HCT116 (cell line): Measurements from ENCODE around the gene GNG12.

ENCODE experiments used
- EZH2 ChIP-seq: fragments of 200-600 bp; sonication (generic); IDR thresholded peaks from 2 replicates; pipeline ENCODE4 v1.6.1; 2017; ENCODE audit warnings: antibody characterized with exemption, mixed run types
- EZH2phosphoT487 ChIP-seq: fragments of 200-600 bp; IDR thresholded peaks from 2 replicates; pipeline ENCODE4 v1.6.1; 2018; ENCODE audit warnings: antibody characterized with exemption, borderline replicate concordance
- FOSL1 ChIP-seq: IDR thresholded peaks from 2 replicates; pipeline ENCODE4 v1.6.1; 2012; ENCODE audit warnings: low read depth
- MAX ChIP-seq: IDR thresholded peaks from 2 replicates; pipeline ENCODE4 v1.6.1; 2012
- POLR2A ChIP-seq: IDR thresholded peaks from 2 replicates; pipeline ENCODE4 v1.7.0; 2011; ENCODE audit warnings: borderline replicate concordance; ENCODE audit not compliant: insufficient read depth, insufficient read length; ENCODE audit errors: extremely low read depth
- POLR2AphosphoS5 ChIP-seq: IDR thresholded peaks from 2 replicates; pipeline ENCODE4 v1.6.1; 2011; ENCODE audit warnings: mild to moderate bottlenecking, low read depth, low read length, moderate library complexity
- RAD21 ChIP-seq: IDR thresholded peaks from 2 replicates; pipeline ENCODE4 v1.6.1; 2012; ENCODE audit warnings: low read depth, mild to moderate bottlenecking
- TF ChIP-seq, protein P1 (sequence below): IDR thresholded peaks from 2 replicates; pipeline ENCODE4 v1.6.1; 2012
- TF ChIP-seq, protein P2 (sequence below), 3 experiments: fragments of 200-600 bp in 1 of 3; sonication (generic) in 1 of 3; IDR thresholded peaks in 2 of 3; conservative IDR thresholded peaks in 1 of 3; 2 replicates each; pipeline ENCODE4 v1.5.1; 2012 to 2017; ENCODE audit warnings: low read depth in 2 of 3, low read length in 2 of 3, antibody characterized with exemption in 1 of 3, borderline replicate concordance in 1 of 3, control low read depth in 1 of 3, mild to moderate bottlenecking in 1 of 3, mixed read lengths in 1 of 3, mixed run types in 1 of 3, moderate library complexity in 1 of 3; ENCODE audit not compliant: insufficient read depth in 1 of 3
- TF ChIP-seq, protein P3 (sequence below): IDR thresholded peaks from 2 replicates; pipeline ENCODE4 v1.6.1; 2012; ENCODE audit warnings: low read depth
- TF ChIP-seq, protein P4 (sequence below): IDR thresholded peaks from 2 replicates; pipeline ENCODE4 v1.6.1; 2011; ENCODE audit warnings: mild to moderate bottlenecking, low read length, moderate library complexity; ENCODE audit not compliant: insufficient replicate concordance; ENCODE audit errors: extremely low read depth

DNA sequence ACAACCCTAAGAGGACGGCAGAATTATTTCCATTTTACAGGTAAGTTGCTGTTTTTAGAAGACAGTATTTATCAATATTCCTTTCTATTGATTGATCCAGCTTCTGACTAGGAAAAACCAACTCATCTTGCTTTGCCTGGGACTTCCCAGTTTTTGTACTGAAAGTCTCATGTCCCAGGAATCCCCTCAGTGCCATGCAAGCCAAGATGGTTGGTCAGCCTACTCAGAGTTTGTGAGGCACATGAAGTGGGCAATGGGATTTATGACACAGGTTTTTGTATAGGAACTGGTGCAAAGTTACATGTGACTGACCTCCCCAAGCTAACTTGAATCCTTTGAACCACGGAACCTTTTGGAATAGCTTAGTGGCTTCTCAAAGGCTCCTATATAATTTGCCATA, 45.5 kb downstream of the GNG12 start:
- TF ChIP-seq FOSL1 (no peak), POLR2A (no peak), MAX (no peak), RAD21 (no peak), EZH2 (no peak), POLR2AphosphoS5 (no peak), EZH2phosphoT487 (no peak)
- TF ChIP-seq, protein P1, sequence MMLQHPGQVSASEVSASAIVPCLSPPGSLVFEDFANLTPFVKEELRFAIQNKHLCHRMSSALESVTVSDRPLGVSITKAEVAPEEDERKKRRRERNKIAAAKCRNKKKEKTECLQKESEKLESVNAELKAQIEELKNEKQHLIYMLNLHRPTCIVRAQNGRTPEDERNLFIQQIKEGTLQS = no peak
- TF ChIP-seq, protein P2, sequence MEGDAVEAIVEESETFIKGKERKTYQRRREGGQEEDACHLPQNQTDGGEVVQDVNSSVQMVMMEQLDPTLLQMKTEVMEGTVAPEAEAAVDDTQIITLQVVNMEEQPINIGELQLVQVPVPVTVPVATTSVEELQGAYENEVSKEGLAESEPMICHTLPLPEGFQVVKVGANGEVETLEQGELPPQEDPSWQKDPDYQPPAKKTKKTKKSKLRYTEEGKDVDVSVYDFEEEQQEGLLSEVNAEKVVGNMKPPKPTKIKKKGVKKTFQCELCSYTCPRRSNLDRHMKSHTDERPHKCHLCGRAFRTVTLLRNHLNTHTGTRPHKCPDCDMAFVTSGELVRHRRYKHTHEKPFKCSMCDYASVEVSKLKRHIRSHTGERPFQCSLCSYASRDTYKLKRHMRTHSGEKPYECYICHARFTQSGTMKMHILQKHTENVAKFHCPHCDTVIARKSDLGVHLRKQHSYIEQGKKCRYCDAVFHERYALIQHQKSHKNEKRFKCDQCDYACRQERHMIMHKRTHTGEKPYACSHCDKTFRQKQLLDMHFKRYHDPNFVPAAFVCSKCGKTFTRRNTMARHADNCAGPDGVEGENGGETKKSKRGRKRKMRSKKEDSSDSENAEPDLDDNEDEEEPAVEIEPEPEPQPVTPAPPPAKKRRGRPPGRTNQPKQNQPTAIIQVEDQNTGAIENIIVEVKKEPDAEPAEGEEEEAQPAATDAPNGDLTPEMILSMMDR (IDR thresholded peaks at IDR 0.05 in 2 of 3, conservative IDR thresholded peaks at IDR 0.05 in 1 of 3; ENCODE audit: borderline replicate concordance in 1 of 3, insufficient read depth in 1 of 3, low read depth in 2 of 3, low read length in 2 of 3) = no peak
- TF ChIP-seq, protein P3, sequence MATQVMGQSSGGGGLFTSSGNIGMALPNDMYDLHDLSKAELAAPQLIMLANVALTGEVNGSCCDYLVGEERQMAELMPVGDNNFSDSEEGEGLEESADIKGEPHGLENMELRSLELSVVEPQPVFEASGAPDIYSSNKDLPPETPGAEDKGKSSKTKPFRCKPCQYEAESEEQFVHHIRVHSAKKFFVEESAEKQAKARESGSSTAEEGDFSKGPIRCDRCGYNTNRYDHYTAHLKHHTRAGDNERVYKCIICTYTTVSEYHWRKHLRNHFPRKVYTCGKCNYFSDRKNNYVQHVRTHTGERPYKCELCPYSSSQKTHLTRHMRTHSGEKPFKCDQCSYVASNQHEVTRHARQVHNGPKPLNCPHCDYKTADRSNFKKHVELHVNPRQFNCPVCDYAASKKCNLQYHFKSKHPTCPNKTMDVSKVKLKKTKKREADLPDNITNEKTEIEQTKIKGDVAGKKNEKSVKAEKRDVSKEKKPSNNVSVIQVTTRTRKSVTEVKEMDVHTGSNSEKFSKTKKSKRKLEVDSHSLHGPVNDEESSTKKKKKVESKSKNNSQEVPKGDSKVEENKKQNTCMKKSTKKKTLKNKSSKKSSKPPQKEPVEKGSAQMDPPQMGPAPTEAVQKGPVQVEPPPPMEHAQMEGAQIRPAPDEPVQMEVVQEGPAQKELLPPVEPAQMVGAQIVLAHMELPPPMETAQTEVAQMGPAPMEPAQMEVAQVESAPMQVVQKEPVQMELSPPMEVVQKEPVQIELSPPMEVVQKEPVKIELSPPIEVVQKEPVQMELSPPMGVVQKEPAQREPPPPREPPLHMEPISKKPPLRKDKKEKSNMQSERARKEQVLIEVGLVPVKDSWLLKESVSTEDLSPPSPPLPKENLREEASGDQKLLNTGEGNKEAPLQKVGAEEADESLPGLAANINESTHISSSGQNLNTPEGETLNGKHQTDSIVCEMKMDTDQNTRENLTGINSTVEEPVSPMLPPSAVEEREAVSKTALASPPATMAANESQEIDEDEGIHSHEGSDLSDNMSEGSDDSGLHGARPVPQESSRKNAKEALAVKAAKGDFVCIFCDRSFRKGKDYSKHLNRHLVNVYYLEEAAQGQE = no peak
- TF ChIP-seq, protein P4, sequence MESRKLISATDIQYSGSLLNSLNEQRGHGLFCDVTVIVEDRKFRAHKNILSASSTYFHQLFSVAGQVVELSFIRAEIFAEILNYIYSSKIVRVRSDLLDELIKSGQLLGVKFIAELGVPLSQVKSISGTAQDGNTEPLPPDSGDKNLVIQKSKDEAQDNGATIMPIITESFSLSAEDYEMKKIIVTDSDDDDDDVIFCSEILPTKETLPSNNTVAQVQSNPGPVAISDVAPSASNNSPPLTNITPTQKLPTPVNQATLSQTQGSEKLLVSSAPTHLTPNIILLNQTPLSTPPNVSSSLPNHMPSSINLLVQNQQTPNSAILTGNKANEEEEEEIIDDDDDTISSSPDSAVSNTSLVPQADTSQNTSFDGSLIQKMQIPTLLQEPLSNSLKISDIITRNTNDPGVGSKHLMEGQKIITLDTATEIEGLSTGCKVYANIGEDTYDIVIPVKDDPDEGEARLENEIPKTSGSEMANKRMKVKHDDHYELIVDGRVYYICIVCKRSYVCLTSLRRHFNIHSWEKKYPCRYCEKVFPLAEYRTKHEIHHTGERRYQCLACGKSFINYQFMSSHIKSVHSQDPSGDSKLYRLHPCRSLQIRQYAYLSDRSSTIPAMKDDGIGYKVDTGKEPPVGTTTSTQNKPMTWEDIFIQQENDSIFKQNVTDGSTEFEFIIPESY = no peak
